Fibroblast of skin of back (primary cell): ENCODE measurements around the gene LAX1. TPM values are rescaled to one million over a fixed set of nuclear protein-coding genes. Genes with fewer than 3 reads are reported as not detected.
"Not testable (repeated sequence)": the region's sequence is repeated elsewhere in the genome, so short reads cannot be mapped to it uniquely, and the experiment has no call there.

Experiments
- DNase-seq: peaks from one replicate; pipeline ENCODE4 v3.0.0-alpha.2; 2013
- polyA plus RNA-seq, 2 experiments: library from polyadenylated mRNA; unstranded; fragments of 120-200 nt; gene quantifications; one replicate each; pipeline ENCODE4 v1.2.1, GENCODE V29; 2013; ENCODE audit not compliant: insufficient read length in 2 of 2

The LAX1 gene
- polyA plus RNA-seq (2013, experiment 1 of 2; ENCODE audit: insufficient read length) = 0.05 TPM
- not detected for polyA plus RNA-seq (2013, experiment 2 of 2; ENCODE audit: insufficient read length)

DNA sequence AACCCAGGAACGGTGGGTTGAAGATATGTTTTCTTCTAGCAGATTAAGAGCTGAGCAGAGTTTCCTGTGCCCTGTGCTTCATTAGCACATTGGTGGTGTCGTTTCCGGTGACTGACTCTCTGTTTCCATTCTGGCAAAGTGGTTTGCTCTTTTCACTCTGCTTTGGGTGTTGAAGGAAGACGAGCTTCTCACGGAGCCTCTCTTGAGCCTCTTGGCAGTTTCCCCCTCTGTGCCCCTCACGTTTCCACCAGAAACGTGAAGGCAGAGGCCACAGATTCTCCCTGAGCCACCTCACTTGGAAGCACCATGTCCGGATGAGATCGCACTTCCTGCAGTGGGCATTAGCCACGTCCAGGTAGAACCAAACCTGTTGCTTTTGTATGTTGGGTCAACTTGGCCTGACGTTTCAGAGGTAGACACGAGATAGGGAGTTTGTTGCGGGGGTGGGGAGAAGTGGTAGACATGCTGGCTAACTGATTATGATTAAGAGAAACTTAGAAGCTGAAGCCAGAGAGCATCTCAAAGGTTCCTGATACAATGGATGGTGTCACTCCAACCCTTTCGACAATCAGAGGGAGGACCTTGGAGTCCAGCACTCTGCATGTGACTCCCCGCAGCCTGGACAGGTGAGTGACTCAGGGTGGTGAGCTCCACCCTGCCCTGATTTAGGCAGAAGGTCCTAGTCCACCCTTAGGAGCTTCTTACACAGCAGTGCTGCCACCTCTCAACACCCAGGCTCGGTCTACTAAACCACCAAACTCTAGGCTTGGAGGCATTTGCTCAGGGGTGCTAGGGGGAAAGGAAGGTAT lies at the start of gene LAX1:
TSS of gene LAX1 (plus strand) at position 155 of the 809 bp plus-strand sequence. CDS start at position 538, 383 bp downstream.
- no peak for DNase-seq

GRCh38 chr1:203717120-203717519 lies 47.9 kb upstream of the LAX1 start:
- no peak for DNase-seq

- DNase-seq = no peak
These were observed 44.7 kb upstream of the LAX1 start for GRCh38 chr1:203720242-203720641.

DNA sequence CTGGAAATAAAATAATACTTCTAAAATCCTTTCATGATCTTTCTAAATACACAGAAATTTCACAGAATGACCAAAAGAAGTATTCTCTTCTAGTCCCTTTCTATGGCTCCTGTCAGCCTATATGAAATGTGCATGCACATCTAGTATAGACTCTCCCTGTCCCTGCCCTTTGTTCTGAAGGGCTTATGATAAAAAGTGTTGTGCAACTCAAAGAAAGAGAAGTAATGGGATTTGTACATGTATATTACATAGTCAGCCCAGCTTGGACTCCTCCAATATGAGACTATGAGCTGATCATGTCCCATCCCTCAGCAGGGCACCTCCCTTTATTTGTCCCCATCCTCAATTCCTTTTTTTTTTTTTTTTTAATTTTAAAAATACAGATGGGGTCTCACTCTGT lies 42.1 kb upstream of the LAX1 start:
- DNase-seq = no peak

DNA sequence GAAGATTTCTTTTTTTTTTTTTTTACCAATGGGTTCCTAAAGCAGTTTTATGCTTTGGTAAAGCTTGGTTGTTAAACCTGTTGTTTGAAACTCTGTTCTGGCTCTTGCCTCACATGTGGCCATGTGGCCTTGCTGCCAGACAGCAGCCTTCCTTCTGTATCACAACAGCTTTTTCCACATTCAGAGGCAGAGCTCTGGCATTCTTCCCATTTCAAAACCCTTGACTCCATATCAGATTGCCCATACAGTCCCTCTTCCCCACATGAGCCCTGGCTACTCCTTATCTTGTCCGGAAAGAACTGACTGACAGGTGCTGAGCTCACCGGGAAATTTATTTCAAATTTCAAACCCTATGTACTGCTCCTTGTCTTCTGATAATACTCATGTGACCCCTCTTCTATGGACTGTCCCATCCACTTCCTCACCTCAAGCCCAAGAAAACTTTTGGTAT lies 38.5 kb upstream of the LAX1 start:
- no peak for DNase-seq

DNA sequence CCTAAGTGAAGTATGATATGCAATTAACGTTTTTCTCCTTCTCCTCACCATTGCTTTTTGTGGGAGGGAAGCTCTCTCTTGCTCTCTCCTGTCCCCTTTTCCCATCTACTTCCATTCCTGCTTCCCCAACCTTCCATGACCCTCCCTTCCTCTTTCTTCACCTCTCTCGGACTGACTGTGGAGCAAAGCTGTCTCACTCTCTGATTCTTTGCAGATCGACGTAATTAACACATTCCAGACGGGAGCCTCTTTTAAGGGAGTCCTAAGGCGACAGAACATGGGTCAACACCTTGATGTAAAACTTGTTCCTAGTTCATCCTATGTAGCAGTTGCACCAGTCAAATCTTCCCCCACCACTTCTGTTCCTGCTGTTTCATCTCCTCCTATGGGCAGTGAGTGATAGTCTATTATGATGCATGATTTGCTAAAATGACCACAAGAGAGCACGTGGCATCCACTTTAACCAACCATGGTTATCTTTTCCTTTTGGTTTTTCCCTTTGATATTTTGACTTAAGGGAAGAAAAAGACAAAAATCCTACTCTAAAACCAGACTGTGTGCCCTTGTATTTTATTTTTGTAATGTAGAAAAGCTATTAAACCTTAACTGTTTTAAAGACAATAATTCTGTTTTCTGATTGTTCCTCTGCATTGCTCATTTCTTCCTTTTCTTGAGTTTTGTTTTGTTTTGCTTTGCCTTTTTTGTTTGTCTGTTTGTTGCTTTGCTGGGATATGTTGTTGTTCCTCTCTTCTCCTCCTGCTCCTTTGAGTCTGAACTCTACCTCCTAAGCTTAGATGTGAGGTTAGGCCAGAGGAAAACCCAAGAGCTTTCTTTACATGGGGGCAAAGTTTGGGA lies 31.7 kb upstream of the LAX1 start:
- DNase-seq = no peak

DNA sequence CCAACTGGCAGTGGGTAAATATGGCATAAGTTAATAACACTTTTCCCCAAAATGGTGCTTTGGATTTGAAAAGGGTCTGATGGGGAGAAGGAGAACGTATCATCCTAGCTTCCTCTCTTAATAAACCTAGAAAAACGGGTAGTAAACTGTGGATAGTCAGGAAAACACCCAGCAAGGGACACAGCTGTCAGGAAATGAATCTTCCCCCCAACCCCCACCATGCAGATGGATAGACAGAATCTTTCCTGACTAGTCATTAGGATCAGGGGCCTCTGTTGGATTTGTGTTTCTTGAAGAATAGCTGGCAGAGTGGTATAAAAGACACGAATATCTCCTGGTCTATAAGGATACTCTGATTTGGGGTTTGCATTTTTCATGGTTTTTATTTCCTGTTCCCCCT lies 22.5 kb upstream of the LAX1 start:
- DNase-seq = peak; percentile 31

DNA sequence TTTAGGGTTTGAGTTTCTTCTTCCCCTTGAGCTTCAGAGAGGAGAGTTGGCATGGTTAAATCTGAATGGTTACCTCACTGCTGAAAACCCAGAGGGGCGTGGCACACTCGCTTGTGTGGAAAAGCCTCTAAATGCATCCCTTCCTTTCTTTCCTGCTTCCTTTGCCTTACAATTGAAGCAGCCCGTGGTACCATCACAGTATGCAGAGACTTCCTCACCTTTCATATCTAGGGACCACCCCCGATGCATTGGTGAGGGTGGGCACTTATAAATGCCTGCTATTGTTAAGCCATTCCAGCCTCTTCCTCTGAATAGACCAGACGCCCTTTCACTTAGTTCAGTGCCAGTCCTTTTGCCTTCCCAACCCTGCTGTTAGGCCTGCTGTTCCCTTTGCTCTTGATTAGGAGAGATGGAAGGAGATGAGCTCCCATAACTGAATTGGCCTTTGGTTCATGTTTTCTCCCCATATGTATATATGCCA lies 21.9 kb upstream of the LAX1 start:
- no peak for DNase-seq

DNA sequence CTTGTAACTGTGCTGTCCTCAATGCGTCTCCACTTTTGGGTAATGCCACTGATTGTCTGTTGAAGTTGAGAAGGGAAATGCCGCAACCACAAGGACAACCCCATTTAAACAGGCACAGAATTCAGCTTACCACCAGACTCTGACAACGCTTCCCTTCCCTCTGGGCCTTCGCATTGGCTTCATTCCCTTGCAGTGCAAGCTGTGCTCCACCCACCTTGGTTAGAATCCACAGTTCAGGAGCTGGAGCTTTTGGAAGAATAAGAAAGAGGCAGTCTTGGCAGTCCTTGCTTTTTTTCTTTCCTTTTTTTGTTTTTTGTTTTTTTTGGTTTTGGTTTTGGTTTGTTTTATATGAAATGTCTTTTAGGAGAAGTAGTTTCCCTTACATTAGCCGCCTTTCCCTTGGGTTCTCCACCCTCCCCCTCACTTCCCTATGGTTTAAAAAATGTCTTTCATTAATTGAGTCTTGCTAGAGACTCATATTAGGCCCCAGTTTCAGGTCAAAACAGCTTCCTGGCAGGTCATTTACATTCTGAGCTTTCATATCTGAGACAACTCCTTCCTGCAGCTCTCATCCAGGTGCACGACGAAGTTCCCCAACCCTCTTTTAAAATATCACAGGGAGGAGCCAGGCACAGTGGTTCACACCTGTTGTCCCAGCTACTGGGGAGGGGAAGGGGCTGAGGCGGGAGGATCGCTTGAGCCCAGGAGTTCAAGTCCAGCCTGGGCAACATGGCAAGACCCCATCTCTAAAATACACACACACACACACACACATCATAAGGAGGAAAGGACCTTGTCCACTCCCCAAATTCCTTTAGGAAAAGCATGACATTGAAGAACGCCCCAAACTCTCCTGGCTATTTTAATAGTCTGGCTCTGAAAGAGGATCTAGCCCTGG lies 20.7 kb upstream of the LAX1 start:
- DNase-seq = peak; percentile 18

- DNase-seq = no peak
These were observed 18.7 kb upstream of the LAX1 start for GRCh38 chr1:203746281-203746680.

GRCh38 chr1:203751051-203751450 lies 13.9 kb upstream of the LAX1 start:
- peak; percentile 90 for DNase-seq

DNA sequence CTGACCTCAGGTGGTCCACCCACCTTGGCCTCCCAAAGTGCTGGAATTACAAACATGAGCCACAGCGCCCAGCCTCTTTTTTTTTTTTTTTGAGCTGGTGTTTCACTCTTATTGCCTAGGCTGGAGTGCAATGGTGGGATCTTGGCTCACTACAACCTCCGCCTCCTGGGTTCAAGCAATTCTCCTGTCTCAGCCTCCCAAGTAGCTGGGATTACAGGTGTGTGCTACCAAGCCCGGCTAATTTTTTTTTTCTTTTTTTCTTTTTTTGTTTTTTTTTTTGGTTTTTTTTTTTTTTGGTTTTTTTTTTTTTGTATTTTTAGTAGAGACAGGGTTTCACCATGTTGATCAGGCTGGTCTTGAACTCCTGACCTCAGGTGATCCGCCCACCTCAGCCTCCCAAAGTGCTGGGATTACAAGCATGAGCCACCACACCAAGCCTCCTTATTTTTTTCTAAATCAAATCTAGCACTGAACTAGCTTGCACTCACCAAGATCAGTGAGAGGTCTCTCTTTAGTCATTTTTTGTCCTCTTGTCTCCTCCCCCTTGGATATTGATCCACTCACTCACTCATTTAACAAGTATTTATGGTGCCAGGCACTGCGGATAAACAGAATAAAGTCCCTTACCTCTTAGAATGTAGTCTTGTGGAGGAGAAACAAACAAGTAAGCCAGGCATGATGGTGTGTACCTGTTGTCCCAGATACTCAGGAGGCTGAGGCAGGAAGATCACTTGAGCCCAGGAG lies 13.2 kb upstream of the LAX1 start:
- not testable (repeated sequence) for DNase-seq

DNA sequence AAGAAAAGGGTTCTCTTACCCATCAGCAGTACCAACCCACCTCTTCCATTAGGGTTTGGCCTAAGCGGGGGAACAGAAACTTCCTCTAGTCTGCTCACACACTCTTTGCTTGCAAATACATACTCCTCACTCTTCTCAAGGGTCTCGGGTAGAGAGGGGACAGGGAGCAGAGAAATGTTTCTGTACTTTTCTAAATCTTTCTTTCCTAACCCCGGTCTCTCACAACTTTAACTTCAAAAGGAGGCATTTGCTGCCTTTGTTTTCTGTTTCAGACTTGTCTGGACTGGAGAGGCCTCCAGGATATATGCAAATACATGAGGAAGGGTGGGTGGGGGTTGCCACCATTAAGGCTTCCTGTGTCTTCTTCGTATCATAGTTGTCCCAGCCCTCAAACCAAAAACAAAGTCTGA lies 10.5 kb upstream of the LAX1 start:
- DNase-seq = no peak

DNA sequence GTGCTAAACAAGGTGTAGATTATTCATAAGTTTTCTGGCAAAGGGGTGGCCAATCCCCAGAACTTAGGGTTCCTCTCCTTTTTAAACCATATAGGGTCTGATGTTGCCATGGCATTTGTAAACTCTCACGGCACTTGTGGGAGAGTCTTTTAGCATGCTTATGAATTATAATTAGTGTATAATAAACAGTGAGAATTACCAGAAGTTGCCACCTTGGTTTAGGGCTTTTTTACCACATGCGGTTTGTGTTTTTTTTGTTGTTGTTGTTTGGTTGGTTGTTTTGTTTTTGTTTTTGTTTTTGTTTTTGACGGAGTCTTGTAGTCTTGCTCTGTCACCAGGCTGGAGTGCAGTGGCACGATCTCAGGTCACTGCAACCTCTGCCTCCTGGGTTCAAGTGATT lies 8.9 kb upstream of the LAX1 start:
- DNase-seq = no peak

DNA sequence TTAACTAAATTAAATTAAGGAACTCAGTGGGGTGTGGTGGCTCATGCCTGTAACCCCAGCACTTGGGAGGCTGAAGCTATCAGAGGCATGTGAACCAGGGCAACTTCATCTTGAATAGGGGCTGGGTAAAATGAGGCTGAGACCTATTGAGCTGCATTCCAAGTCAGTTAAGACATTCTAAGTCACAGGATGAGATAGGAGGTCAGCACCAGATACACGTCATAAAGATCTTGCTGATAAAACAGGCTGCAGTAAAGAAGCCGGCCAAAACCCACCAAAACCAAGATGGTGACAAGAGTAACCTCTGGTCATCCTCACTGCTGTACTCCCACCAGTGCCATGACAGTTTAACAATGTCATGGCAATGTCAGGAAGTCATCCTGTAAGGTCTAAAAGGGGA lies 6.2 kb upstream of the LAX1 start:
- DNase-seq = not testable (repeated sequence)

- DNase-seq = no peak
These were observed 4.5 kb upstream of the LAX1 start for GRCh38 chr1:203760506-203760905.

DNA sequence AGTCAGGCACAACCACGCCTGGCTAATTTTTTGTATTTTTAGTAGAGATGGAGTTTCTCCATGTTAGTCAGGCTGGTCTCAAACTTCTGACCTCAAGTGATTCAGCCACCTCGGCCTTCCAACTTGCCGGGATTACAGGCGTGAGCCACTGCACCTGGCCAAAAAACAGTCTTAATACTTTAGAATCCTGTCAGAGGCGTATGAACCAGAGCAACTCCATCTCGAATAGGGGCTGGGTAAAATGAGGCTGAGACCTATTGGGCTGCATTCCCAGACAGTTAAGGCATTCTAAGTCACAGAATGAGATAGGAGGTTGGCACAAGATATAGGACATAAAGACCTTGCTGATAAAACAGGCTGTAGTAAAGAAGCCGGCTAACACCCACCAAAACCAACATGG lies 3.0 kb upstream of the LAX1 start:
- DNase-seq = not testable (repeated sequence)

DNA sequence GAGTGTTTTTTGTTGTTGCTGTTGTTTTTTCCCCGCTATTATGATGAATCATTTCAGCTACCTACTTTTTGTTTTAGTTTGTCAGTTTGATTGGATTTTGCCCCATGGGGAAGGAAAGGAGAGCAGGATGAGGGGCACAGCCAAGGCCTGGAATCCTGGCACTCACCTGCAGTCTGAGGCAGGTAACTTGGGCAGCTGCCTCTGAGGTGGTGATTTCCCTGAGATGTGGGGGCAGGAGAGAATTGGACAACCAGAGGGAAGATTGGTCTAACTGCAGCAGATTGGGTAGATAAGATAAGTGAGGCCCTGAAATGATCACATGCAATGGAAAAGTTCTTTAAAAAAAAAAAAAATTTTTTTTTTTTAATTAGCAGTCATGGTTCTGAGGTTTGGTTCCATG lies 1.5 kb upstream of the LAX1 start:
- no peak for DNase-seq

DNA sequence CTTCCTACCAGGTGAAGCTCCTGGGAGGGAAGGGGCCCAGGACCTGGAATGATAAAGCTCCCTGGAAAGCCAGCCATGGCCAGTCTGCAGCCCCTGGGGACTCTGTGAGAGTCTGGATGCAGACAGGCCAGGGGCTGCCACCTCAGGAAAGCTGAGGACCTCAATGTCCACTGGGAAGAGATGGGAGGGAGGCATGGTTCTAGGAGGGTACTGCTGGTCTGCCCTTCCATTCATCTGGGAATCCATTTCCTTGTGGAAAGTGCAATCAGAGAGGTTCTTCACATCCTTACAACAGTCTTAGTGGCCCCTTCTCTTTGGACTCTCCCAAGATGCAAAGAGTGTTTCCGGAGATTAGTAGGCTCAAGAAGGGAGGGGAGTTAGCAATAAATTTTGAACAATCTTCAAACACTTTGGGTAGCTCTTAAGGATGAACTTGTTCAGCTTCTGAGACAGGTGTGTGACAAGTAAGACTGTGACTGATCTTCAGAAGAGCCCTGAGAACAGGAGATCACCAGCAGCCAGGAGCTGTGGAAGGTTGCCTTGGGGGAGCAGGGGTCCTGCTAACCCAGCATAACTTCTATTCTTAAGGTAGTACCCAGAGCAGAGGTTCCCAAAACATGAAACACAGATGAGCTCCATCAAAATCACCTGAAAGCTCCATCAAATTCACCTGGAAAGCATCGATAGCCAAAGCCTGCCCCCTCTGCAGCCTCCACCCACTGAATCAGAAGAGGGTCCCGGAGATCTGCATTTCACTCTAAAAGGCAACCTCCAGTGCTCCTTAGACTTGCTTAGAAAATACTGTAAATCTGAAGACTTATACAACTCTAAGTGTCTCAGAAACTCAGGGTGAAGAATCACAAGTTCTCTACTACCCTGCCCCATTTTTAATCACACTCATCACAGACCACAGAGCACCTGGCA lies 616 bp upstream of the LAX1 start:
- DNase-seq = no peak

GRCh38 chr1:203768256-203768655 lies 3.3 kb downstream of the LAX1 start:
- no peak for DNase-seq
